NT2/D1 (cell line): ENCODE results near the gene CASP8.
A peak's percentile ranks its signal among the peaks of the same experiment; 100 is the strongest.

Experiments
- DNase-seq: peaks from one replicate; pipeline ENCODE4 v3.0.0-alpha.2; 2011; ENCODE audit warnings: low read depth, low spot score
- H3K27me3 ChIP-seq: 2 replicates; pipeline ENCODE4 v1.6.0; 2011; ENCODE audit warnings: mild to moderate bottlenecking; ENCODE audit not compliant: insufficient read length, insufficient read depth
- H3K36me3 ChIP-seq: 2 replicates; pipeline ENCODE4 v1.6.1; 2011; ENCODE audit warnings: mild to moderate bottlenecking, low read length, mixed read lengths; ENCODE audit not compliant: insufficient read depth, insufficient read length
- H3K4me1 ChIP-seq: 2 replicates; pipeline ENCODE4 v1.5.1; 2011; ENCODE audit not compliant: insufficient read depth, insufficient read length
- H3K4me3 ChIP-seq: 2 replicates; pipeline ENCODE4 v1.5.1; 2011; ENCODE audit warnings: low read depth; ENCODE audit not compliant: insufficient read length
- H3K9ac ChIP-seq: 2 replicates; pipeline ENCODE4 v1.6.0; 2011; ENCODE audit warnings: low read depth; ENCODE audit not compliant: insufficient read length
- H3K9me3 ChIP-seq: 2 replicates; pipeline ENCODE4 v1.5.1; 2011; ENCODE audit warnings: mild to moderate bottlenecking, low read length; ENCODE audit not compliant: insufficient read depth
- SUZ12 ChIP-seq: IDR thresholded peaks from 2 replicates; pipeline ENCODE4 v1.6.1; 2011; ENCODE audit not compliant: insufficient read length, insufficient read depth; ENCODE audit errors: extremely low read depth
- YY1 ChIP-seq: IDR thresholded peaks from 2 replicates; pipeline ENCODE4 v1.6.1; 2011; ENCODE audit not compliant: insufficient read length, insufficient read depth
- ZNF274 ChIP-seq: IDR thresholded peaks from 2 replicates; pipeline ENCODE4 v1.6.1; 2011; ENCODE audit warnings: mild to moderate bottlenecking, low read depth, low read length

CASP8 gene

DNA sequence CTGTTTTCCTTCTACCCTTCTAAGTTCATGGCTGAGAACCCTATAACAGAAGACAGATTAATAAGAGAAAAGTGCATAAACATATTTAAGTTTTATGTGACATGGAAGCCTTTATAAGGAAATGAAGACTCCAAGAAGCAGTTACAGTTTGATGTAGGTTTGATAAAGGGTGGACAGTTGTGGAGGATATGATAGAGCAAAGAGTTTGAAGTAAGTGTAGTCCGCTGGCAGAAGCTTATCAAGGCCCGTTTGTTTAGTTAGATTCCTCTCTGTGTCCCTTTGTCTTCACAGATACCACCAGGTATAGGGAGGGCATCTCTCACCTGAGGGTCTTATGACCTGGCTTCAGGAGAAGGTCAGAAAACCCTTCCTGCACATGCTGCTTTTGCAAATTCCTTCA is 10.4 kb upstream of the CASP8 start:
- TF ChIP-seq YY1: no peak
- TF ChIP-seq SUZ12: no peak
- no peak for TF ChIP-seq ZNF274
- DNase-seq: no peak
- H3K4me3 ChIP-seq: no peak overlapping the region
- peaks cover 3% of the 10 kb centered on the region for H3K4me1 ChIP-seq
- no peaks in the 10 kb centered on the region for H3K36me3 ChIP-seq
- no peak overlapping the region for H3K9ac ChIP-seq
- H3K9me3 ChIP-seq: no peaks in the 10 kb centered on the region
- H3K27me3 ChIP-seq: no peaks in the 10 kb centered on the region

DNA sequence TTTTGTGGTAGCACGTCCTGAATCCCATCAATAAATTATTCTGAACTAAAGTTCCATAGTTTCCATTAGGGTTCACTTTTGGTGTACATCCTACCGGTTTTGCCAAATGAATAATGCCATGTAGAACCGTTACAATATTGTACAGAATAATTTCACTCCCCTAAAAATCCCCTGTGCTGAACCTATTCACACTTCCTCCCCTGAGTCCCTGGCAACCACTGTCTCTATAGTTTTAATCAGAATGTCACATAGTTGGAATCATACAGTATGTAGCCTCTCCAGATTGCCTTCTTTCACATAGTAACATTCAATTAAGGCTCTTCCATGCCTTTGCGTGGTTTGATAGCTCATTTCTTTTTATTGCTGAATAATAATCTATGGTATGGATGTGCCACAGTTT is 9.6 kb upstream of the CASP8 start:
- no peak for DNase-seq
- Histone ChIP-seq H3K4me1 (peaks cover 3% of the 10 kb centered on the region), H3K27me3 (no peaks in the 10 kb centered on the region), H3K36me3 (no peaks in the 10 kb centered on the region), H3K9me3 (no peaks in the 10 kb centered on the region), H3K4me3 (no peak overlapping the region), H3K9ac (no peak overlapping the region)
- TF ChIP-seq YY1 (no peak), SUZ12 (no peak), ZNF274 (no peak)

DNA sequence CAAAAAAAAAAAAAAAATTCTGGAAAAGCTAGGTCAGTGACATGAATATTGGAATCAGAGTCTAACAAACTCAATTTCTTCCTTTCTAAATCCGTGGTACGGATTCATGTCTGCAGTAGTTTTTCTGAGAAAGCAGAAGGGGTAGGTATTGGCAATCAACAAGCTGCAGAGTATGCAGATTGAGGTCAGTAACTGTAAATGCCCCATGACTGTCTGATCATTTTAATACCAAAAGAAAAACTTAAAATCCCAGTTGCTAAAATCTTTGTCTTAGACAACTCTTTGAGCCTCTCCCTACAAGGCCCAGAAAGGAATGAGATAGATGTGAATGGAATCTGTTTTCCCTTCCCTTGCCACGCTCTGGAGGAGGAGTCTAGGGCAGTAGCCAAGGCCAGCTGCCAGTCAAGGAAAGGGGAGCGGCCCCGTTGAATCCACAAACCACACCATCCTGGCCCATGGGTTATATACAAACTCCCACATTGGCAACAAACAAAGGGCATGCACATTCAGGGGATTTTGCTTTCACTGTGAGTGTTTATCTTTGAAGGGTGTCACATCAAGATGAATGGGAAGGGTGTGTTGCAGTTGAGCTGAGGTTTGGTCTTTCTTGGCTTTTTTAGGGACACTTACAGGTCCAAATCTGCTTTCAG is 6.1 kb upstream of the CASP8 start:
- Histone ChIP-seq H3K4me3 (no peak overlapping the region), H3K27me3 (no peaks in the 10 kb centered on the region), H3K9me3 (no peaks in the 10 kb centered on the region), H3K4me1 (peaks cover 3% of the 10 kb centered on the region), H3K9ac (no peak overlapping the region), H3K36me3 (no peaks in the 10 kb centered on the region)
- DNase-seq: peak; percentile 43
- TF ChIP-seq SUZ12 (no peak), ZNF274 (no peak), YY1 (no peak)

DNA sequence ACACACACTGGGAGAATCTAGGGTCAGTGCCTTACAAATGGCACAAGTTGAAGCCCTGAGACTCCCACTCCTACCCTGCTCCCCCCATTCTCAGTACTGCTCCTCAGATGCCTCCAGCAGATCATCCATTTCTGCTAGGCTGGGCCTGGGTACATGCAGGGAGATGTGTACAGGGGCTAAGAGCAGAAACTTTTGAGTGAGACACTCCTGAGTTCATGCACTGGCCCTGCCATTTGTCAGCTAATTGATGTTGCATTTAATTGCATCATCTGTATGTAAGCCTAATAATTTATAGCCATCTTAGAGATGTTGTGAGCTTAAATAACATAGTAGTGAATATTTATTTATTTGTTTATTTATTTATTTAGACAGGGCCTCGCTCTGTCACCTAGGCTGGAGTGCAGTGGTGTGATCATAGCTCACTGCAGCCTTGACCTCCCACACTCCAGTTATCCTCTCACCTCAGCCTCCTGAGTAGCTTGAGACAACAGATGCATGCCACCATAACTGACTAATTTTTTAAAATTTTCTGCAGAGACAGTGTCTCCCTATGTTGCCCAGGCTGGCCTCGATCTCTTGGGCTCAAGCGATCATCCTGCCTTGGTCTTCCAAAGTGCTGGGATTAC is 4.8 kb upstream of the CASP8 start:
- DNase-seq: no peak
- Histone ChIP-seq H3K4me1 (peaks cover 7% of the 10 kb centered on the region), H3K4me3 (no peak overlapping the region), H3K36me3 (peaks cover 1% of the 10 kb centered on the region), H3K27me3 (no peaks in the 10 kb centered on the region), H3K9ac (no peak overlapping the region), H3K9me3 (no peaks in the 10 kb centered on the region)
- TF ChIP-seq YY1 (no peak), SUZ12 (no peak), ZNF274 (no peak)

DNA sequence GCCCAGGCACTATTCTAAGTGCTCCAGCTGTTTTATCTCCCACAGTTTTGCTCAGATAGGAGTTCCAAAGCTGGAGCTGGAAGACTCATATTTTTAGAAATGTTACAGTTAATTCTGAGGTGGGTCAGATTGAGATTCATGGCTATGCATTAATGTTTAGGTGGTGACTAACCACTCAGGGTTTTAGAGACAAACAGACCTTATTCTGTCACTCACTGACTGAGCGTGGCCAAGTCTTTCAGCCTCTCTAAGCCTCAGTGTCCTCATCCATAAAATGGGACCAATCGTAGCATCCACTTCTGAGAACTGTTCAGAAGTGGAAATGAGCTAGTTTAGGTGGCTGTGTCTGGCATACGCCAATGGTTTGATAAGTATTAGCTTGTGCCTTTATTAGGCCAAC is 4.3 kb upstream of the CASP8 start:
- no peak overlapping the region for H3K4me3 ChIP-seq
- H3K27me3 ChIP-seq: no peaks in the 10 kb centered on the region
- peaks cover 8% of the 10 kb centered on the region for H3K4me1 ChIP-seq
- H3K9me3 ChIP-seq: no peaks in the 10 kb centered on the region
- TF ChIP-seq YY1: no peak
- TF ChIP-seq ZNF274: no peak
- no peak for TF ChIP-seq SUZ12
- H3K9ac ChIP-seq: no peak overlapping the region
- DNase-seq: no peak
- peaks cover 3% of the 10 kb centered on the region for H3K36me3 ChIP-seq

DNA sequence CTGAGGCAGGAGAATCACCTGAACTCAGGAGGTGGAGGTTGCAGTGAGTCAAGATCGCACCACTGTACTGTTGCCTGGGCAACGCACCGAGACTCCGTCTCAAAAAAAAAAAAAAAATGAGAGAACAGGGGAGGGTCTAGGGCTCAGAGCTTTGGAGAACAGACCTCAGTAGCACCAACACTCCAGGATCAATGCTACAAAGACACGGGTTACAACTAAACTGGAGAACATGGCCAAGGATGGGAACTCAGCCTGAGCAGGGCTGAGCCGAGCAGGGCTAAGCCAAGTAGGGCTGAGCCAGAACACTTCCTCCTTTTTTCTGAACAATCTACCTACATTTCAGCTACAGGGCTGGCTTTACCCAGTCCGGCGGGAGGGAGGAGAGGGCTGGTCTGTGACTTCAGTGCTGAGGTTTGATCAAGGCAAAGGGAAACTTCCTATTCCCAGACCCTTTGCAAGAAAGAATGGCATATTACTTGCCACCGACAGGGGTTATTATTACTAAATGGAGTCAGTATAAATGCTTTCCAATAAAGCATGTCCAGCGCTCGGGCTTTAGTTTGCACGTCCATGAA is 2.9 kb upstream of the CASP8 start:
- Histone ChIP-seq H3K9ac (peak overlapping the region; percentile 84), H3K4me1 (peaks cover 8% of the 10 kb centered on the region), H3K27me3 (no peaks in the 10 kb centered on the region), H3K4me3 (peak overlapping the region; percentile 68), H3K36me3 (peaks cover 3% of the 10 kb centered on the region), H3K9me3 (no peaks in the 10 kb centered on the region)
- no peak for DNase-seq
- TF ChIP-seq SUZ12 (no peak), YY1 (no peak), ZNF274 (no peak)

DNA sequence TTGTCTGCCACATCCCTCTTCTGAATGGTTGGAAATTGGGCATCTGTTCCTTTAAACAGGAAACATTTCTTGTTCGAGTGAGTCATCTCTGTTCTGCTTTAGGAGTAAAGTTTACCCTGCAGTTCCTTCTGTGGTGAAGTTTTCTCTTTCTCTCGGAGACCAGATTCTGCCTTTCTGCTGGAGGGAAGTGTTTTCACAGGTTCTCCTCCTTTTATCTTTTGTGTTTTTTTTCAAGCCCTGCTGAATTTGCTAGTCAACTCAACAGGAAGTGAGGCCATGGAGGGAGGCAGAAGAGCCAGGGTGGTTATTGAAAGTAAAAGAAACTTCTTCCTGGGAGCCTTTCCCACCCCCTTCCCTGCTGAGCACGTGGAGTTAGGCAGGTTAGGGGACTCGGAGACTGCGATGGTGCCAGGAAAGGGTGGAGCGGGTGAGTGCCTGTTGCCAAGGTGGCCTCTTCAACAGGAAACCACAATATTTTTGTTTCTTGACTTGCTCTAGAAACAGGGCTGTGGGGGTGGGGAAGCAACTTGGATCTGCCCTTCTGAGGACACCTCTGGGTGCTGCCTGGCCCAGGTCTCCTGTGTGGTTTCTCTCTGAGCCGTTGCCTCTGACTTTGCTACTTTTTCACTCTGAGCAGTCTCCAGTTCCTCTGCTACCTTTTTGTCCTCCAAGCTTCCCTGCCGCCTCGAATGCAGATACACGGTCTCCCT is 2.2 kb upstream of the CASP8 start:
- TF ChIP-seq ZNF274: no peak
- TF ChIP-seq SUZ12: no peak
- TF ChIP-seq YY1: no peak
- Histone ChIP-seq H3K36me3 (peaks cover 3% of the 10 kb centered on the region), H3K4me1 (peaks cover 8% of the 10 kb centered on the region), H3K4me3 (peak overlapping the region; percentile 68), H3K9ac (peak overlapping the region; percentile 84), H3K27me3 (no peaks in the 10 kb centered on the region), H3K9me3 (no peaks in the 10 kb centered on the region)
- peak; percentile 20 for DNase-seq
